CD14-positive monocyte (primary cell): Measurements from ENCODE around the gene ST3GAL2. TPM values are rescaled to one million over a fixed set of nuclear protein-coding genes. Genes with fewer than 3 reads are reported as not detected.

Source experiments
- DNase-seq, 3 donors: peaks; one replicate each; pipeline ENCODE4 v3.0.0-alpha.2; 2011 to 2022
- H2AFZ ChIP-seq: 2 replicates; pipeline ENCODE4 v1.6.0; 2012; ENCODE audit warnings: mild to moderate bottlenecking, low read depth, low read length, inconsistent platforms; ENCODE audit not compliant: insufficient read depth, poor library complexity, severe bottlenecking
- H3K27ac ChIP-seq, 2 donors: 1 replicate in 1 of 2; 2 replicates in 1 of 2; pipeline ENCODE4 v1.5.1; 2012 to 2013; ENCODE audit warnings: low read length in 2 of 2, control low read depth in 1 of 2, inconsistent platforms in 1 of 2, low read depth in 1 of 2, mild to moderate bottlenecking in 1 of 2
- H3K27me3 ChIP-seq, 2 donors: one replicate each; pipeline versions ENCODE4 v1.6.0 to v1.6.1; 2011 to 2013; ENCODE audit warnings: low read length in 2 of 2; ENCODE audit not compliant: control insufficient read depth in 2 of 2, insufficient read depth in 2 of 2
- H3K36me3 ChIP-seq, 2 donors: replicated peaks in 1 of 2; 1 replicate in 1 of 2; 2 replicates in 1 of 2; pipeline versions ENCODE4 v1.5.1 to v1.6.1; 2012 to 2013; ENCODE audit warnings: low read length in 2 of 2, control low read depth in 1 of 2, inconsistent platforms in 1 of 2, mild to moderate bottlenecking in 1 of 2; ENCODE audit not compliant: insufficient read depth in 2 of 2, control insufficient read depth in 1 of 2
- H3K4me1 ChIP-seq, 2 donors: 1 replicate in 1 of 2; 2 replicates in 1 of 2; pipeline versions ENCODE4 v1.5.1 to v1.6.1; 2012 to 2013; ENCODE audit warnings: low read length in 2 of 2, control low read depth in 1 of 2, inconsistent platforms in 1 of 2, mild to moderate bottlenecking in 1 of 2, moderate library complexity in 1 of 2; ENCODE audit not compliant: insufficient read depth in 2 of 2, control insufficient read depth in 1 of 2
- H3K4me2 ChIP-seq: replicated peaks from 2 replicates; pipeline ENCODE3; 2012; ENCODE audit warnings: low read length, moderate library complexity, mild to moderate bottlenecking; ENCODE audit not compliant: poor library complexity, severe bottlenecking; ENCODE audit errors: extremely low read depth
- H3K4me3 ChIP-seq, 3 experiments: fragments of 200-600 bp in 1 of 3; sonication (generic) in 1 of 3; replicated peaks in 1 of 3; 1 replicate in 2 of 3; 2 replicates in 1 of 3; pipeline ENCODE4 v1.5.1; 2011 to 2013; ENCODE audit warnings: low read length in 3 of 3, mild to moderate bottlenecking in 3 of 3, control low read depth in 2 of 3, low read depth in 2 of 3, inconsistent platforms in 1 of 3, moderate library complexity in 1 of 3
- H3K79me2 ChIP-seq: 2 replicates; pipeline ENCODE4 v1.6.0; 2012; ENCODE audit warnings: mild to moderate bottlenecking, control low read depth, inconsistent platforms, low read length, moderate library complexity; ENCODE audit not compliant: insufficient read depth
- H3K9ac ChIP-seq: 2 replicates; pipeline ENCODE4 v1.6.0; 2017; ENCODE audit warnings: low read length, mild to moderate bottlenecking; ENCODE audit not compliant: insufficient read depth, poor library complexity, severe bottlenecking
- H3K9me3 ChIP-seq, 2 donors: replicated peaks in 1 of 2; 1 replicate in 1 of 2; 2 replicates in 1 of 2; pipeline versions ENCODE4 v1.5.1 to v1.6.1; 2012 to 2013; ENCODE audit warnings: low read length in 2 of 2, control low read depth in 1 of 2; ENCODE audit not compliant: control insufficient read depth in 1 of 2, insufficient read depth in 1 of 2
- H4K20me1 ChIP-seq: 2 replicates; pipeline ENCODE4 v1.6.0; 2012; ENCODE audit warnings: mild to moderate bottlenecking, low read length, control low read depth, moderate library complexity; ENCODE audit not compliant: insufficient read depth
- H3K27ac Mint-ChIP-seq, 7 donors: one replicate each; pipeline ENCODE4 v1.8.0; 2020; ENCODE audit warnings: mild to moderate bottlenecking in 7 of 7, mixed read lengths in 7 of 7, moderate library complexity in 6 of 7, inconsistent platforms in 2 of 7
- H3K27me3 Mint-ChIP-seq, 3 donors: one replicate each; pipeline ENCODE4 v1.8.0; 2021 to 2022; ENCODE audit warnings: low read depth in 3 of 3, mild to moderate bottlenecking in 3 of 3, mixed read lengths in 3 of 3, moderate library complexity in 3 of 3, inconsistent platforms in 1 of 3
- H3K36me3 Mint-ChIP-seq, 2 donors: one replicate each; pipeline ENCODE4 v1.8.0; 2020; ENCODE audit warnings: mixed read lengths in 2 of 2, inconsistent platforms in 1 of 2, mild to moderate bottlenecking in 1 of 2
- H3K4me1 Mint-ChIP-seq: one replicate; pipeline ENCODE4 v1.8.0; 2020; ENCODE audit warnings: mild to moderate bottlenecking, mixed read lengths
- H3K4me3 Mint-ChIP-seq, 2 donors: one replicate each; pipeline ENCODE4 v1.8.0; 2020; ENCODE audit warnings: mild to moderate bottlenecking in 2 of 2, mixed read lengths in 2 of 2, moderate library complexity in 1 of 2
- H3K9me3 Mint-ChIP-seq, 7 donors: one replicate each; pipeline ENCODE4 v1.8.0; 2020 to 2022; ENCODE audit warnings: mixed read lengths in 7 of 7, mild to moderate bottlenecking in 6 of 7, moderate library complexity in 6 of 7, inconsistent platforms in 2 of 7
- WGBS: methylation state at CpG from one replicate; pipeline ENCODE4 v1.1.5; 2013; ENCODE audit warnings: missing lambda C conversion rate; ENCODE audit not compliant: insufficient coverage; 5-methylcytosine and 5-hydroxymethylcytosine counted together
- intact Hi-C, 2 donors: fragments of 100-400 bp; cut with micrococcal nuclease; formaldehyde crosslinking; loops; one replicate each; pipeline versions ENCODE4 v1.15.0 to v1.15.1; 2023
- polyA plus RNA-seq, 3 donors: library from polyadenylated mRNA; depleted of rRNA in 1 of 3; unstranded in 2 of 3; stranded (reverse) in 1 of 3; fragments of 300-500 nt in 2 of 3; fragments of >200 nt in 1 of 3; fragmentation: Illumina TruSeq in 2 of 3; gene quantifications; 1 replicate in 2 of 3; 2 replicates in 1 of 3; pipeline ENCODE4 v1.2.3, GENCODE V29; 2012 to 2021
- TF ChIP-seq, protein P1 (sequence below): fragments of 200-600 bp; IDR thresholded peaks from one replicate; pipeline ENCODE4 v1.8.0; 2022; ENCODE audit warnings: antibody characterized with exemption, mild to moderate bottlenecking

Gene ST3GAL2
- polyA plus RNA-seq, 3 donors = 13.5 to 20.0 (median 18.4) TPM

DNA sequence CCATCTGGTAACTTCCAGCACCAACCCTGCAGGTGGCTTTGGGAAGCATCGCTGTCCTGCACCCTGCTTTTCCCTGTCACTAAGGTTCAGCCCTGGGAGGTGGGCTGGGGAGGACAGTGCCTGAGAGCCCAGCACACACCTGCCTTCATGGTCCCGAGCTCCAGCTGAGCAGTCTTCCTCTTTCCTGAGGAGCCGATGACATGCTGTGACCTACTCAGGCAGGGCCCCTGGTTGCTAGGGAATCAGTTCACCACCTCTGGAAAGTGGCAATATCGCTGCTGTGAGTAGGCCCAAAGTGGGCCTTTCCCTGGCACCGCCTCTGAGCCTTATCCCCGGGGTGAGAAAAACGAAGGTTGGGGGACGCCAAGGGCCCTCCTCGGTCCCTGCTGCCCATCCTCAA is 17.9 kb downstream of the ST3GAL2 start:
- peaks cover 40% of the 10 kb centered on the region for H4K20me1 ChIP-seq
- no peak overlapping the region for H3K4me3 ChIP-seq
- Mint-ChIP-seq H3K27me3 (peaks cover 0 to 4% (median 0%) of the 10 kb centered on the region in 3 donors), H3K4me3 (no peak overlapping the region), H3K9me3 (no peaks in the 10 kb centered on the region), H3K4me1 (peaks cover 59% of the 10 kb centered on the region), H3K27ac (peak overlapping the region in 1 of 7 donors; percentile 25), H3K36me3 (peaks cover 25 to 50% of the 10 kb centered on the region in 2 donors)
- H3K27me3 ChIP-seq = no peaks in the 10 kb centered on the region
- TF ChIP-seq, protein P1, sequence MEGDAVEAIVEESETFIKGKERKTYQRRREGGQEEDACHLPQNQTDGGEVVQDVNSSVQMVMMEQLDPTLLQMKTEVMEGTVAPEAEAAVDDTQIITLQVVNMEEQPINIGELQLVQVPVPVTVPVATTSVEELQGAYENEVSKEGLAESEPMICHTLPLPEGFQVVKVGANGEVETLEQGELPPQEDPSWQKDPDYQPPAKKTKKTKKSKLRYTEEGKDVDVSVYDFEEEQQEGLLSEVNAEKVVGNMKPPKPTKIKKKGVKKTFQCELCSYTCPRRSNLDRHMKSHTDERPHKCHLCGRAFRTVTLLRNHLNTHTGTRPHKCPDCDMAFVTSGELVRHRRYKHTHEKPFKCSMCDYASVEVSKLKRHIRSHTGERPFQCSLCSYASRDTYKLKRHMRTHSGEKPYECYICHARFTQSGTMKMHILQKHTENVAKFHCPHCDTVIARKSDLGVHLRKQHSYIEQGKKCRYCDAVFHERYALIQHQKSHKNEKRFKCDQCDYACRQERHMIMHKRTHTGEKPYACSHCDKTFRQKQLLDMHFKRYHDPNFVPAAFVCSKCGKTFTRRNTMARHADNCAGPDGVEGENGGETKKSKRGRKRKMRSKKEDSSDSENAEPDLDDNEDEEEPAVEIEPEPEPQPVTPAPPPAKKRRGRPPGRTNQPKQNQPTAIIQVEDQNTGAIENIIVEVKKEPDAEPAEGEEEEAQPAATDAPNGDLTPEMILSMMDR = no peak
- no peak overlapping the region for H3K9ac ChIP-seq
- intact Hi-C loops = no loop called here
- WGBS = 92% methylated on average over 7 of the region's 9 CpGs
- no peak overlapping the region for H3K27ac ChIP-seq
- no peak overlapping the region for H2AFZ ChIP-seq
- no peak for DNase-seq
- no peaks in the 10 kb centered on the region for H3K9me3 ChIP-seq
- peaks cover 45 to 68% of the 10 kb centered on the region in 2 donors for H3K4me1 ChIP-seq
- no peaks in the 10 kb centered on the region for H3K36me3 ChIP-seq
- H3K4me2 ChIP-seq = no peak overlapping the region
- peaks cover 53% of the 10 kb centered on the region for H3K79me2 ChIP-seq

GRCh38 chr16:70419384-70420327 is 19.2 kb downstream of the ST3GAL2 start:
- Histone ChIP-seq H3K4me1 (peaks cover 33 to 55% of the 10 kb centered on the region in 2 donors), H3K9me3 (no peaks in the 10 kb centered on the region), H3K4me2 (no peak overlapping the region), H3K9ac (no peak overlapping the region), H3K27me3 (no peaks in the 10 kb centered on the region), H2AFZ (no peak overlapping the region), H3K27ac (no peak overlapping the region), H3K79me2 (peaks cover 44% of the 10 kb centered on the region), H4K20me1 (peaks cover 43% of the 10 kb centered on the region), H3K36me3 (peaks cover 0 to 3% of the 10 kb centered on the region in 2 donors), H3K4me3 (no peak overlapping the region)
- peak overlapping the region in 2 of 7 donors; percentile 40 to 78 for H3K27ac Mint-ChIP-seq
- intact Hi-C loops = no loop called here
- TF ChIP-seq, protein P1 = no peak
- 79% methylated on average over 10 of the region's 14 CpGs for WGBS
- peaks cover 24 to 44% of the 10 kb centered on the region in 2 donors for H3K36me3 Mint-ChIP-seq
- peak overlapping the region in 1 of 2 donors; percentile 39 for H3K4me3 Mint-ChIP-seq
- H3K9me3 Mint-ChIP-seq = no peaks in the 10 kb centered on the region
- peaks cover 46% of the 10 kb centered on the region for H3K4me1 Mint-ChIP-seq
- peaks cover 0 to 4% (median 0%) of the 10 kb centered on the region in 3 donors for H3K27me3 Mint-ChIP-seq
- peak in 1 of 3 donors; percentile 4 for DNase-seq
